Osteoblast (primary cell): ENCODE measurements around the gene ADAM17. TPM values are rescaled to one million over a fixed set of nuclear protein-coding genes. Genes with fewer than 3 reads are reported as not detected.

Experiments used
- DNase-seq: peaks from one replicate; pipeline ENCODE4 v3.0.0; 2011; ENCODE audit warnings: low spot score, mixed read lengths; ENCODE audit not compliant: insufficient read length; ENCODE audit errors: missing footprints
- H2AFZ ChIP-seq: 2 replicates; pipeline ENCODE4 v1.6.0; 2011; ENCODE audit warnings: mild to moderate bottlenecking, low read length
- H3K27ac ChIP-seq: 2 replicates; pipeline ENCODE4 v1.5.1; 2011; ENCODE audit warnings: mild to moderate bottlenecking, low read depth, low read length, moderate library complexity
- H3K27me3 ChIP-seq: 2 replicates; pipeline ENCODE4 v1.6.0; 2012; ENCODE audit warnings: mild to moderate bottlenecking, control low read depth, inconsistent platforms, low read length, moderate library complexity; ENCODE audit not compliant: insufficient read depth
- H3K36me3 ChIP-seq: 2 replicates; pipeline ENCODE4 v1.5.1; 2011; ENCODE audit warnings: mild to moderate bottlenecking, low read length, control low read depth, moderate library complexity; ENCODE audit not compliant: insufficient read depth
- H3K4me1 ChIP-seq: 2 replicates; pipeline ENCODE4 v1.5.1; 2011; ENCODE audit warnings: mild to moderate bottlenecking, low read length, control low read depth, moderate library complexity; ENCODE audit not compliant: insufficient read depth
- H3K4me2 ChIP-seq: 2 replicates; pipeline ENCODE4 v1.6.0; 2011; ENCODE audit warnings: mild to moderate bottlenecking, low read length; ENCODE audit not compliant: insufficient read depth
- H3K4me3 ChIP-seq: fragments of 200-600 bp; sonication (generic); 3 replicates; pipeline ENCODE4 v1.5.1; 2012; ENCODE audit warnings: mild to moderate bottlenecking, low read length, inconsistent platforms; ENCODE audit not compliant: insufficient read depth
- H3K79me2 ChIP-seq: 2 replicates; pipeline ENCODE4 v1.6.0; 2012; ENCODE audit warnings: mild to moderate bottlenecking, low read length, control low read depth, inconsistent platforms; ENCODE audit not compliant: insufficient read depth
- H3K9me3 ChIP-seq: 2 replicates; pipeline ENCODE4 v1.5.1; 2011; ENCODE audit warnings: low read depth, low read length, control low read depth
- H4K20me1 ChIP-seq: 2 replicates; pipeline ENCODE4 v1.6.0; 2012; ENCODE audit warnings: mild to moderate bottlenecking, low read length, control low read depth; ENCODE audit not compliant: insufficient read depth
- CTCF ChIP-seq: IDR thresholded peaks from 2 replicates; pipeline ENCODE4 v1.5.1; 2011; ENCODE audit warnings: mild to moderate bottlenecking, low read depth, low read length, moderate library complexity; ENCODE audit errors: extremely low read depth
- total RNA-seq: library from RNA; depleted of rRNA; stranded (reverse); fragments of >200 nt; gene quantifications from 2 replicates; pipeline ENCODE4 v1.2.3, GENCODE V29; 2012

The ADAM17 gene
- total RNA-seq, 1 donor, result 69.1 TPM

GRCh38 chr2:9574331-9574730, 18.7 kb upstream of the ADAM17 start:
- H4K20me1 ChIP-seq, result no peaks in the 10 kb centered on the region
- H3K4me1 ChIP-seq, result peaks cover 13% of the 10 kb centered on the region
- H3K79me2 ChIP-seq, result no peaks in the 10 kb centered on the region
- no peak overlapping the region for H3K4me3 ChIP-seq
- no peak for TF ChIP-seq CTCF
- H3K36me3 ChIP-seq, result no peaks in the 10 kb centered on the region
- no peaks in the 10 kb centered on the region for H3K27me3 ChIP-seq
- no peaks in the 10 kb centered on the region for H3K9me3 ChIP-seq
- no peak overlapping the region for H3K4me2 ChIP-seq
- H2AFZ ChIP-seq, result no peak overlapping the region
- H3K27ac ChIP-seq, result no peak overlapping the region
- DNase-seq, result no peak

- Histone ChIP-seq H3K9me3 (no peaks in the 10 kb centered on the region), H3K4me3 (no peak overlapping the region), H4K20me1 (no peaks in the 10 kb centered on the region), H2AFZ (no peak overlapping the region), H3K4me2 (no peak overlapping the region), H3K4me1 (peaks cover 13% of the 10 kb centered on the region), H3K79me2 (no peaks in the 10 kb centered on the region), H3K27ac (no peak overlapping the region), H3K36me3 (no peaks in the 10 kb centered on the region), H3K27me3 (no peaks in the 10 kb centered on the region)
- no peak for DNase-seq
- no peak for TF ChIP-seq CTCF
These were observed 18.2 kb upstream of the ADAM17 start for GRCh38 chr2:9573840-9574239.

- Histone ChIP-seq H3K36me3 (no peaks in the 10 kb centered on the region), H3K4me1 (peaks cover 13% of the 10 kb centered on the region), H3K4me2 (no peak overlapping the region), H3K4me3 (no peak overlapping the region), H3K27ac (no peak overlapping the region), H3K27me3 (no peaks in the 10 kb centered on the region), H2AFZ (no peak overlapping the region), H3K79me2 (no peaks in the 10 kb centered on the region), H3K9me3 (no peaks in the 10 kb centered on the region), H4K20me1 (no peaks in the 10 kb centered on the region)
- DNase-seq, result peak; percentile 58
- no peak for TF ChIP-seq CTCF
These were observed 17.5 kb upstream of the ADAM17 start for GRCh38 chr2:9573013-9573720.

GRCh38 chr2:9570182-9571060, 14.8 kb upstream of the ADAM17 start:
- no peak for DNase-seq
- peak; percentile 38 for TF ChIP-seq CTCF
- no peak overlapping the region for H3K4me3 ChIP-seq
- peaks cover 19% of the 10 kb centered on the region for H3K4me1 ChIP-seq
- no peaks in the 10 kb centered on the region for H3K79me2 ChIP-seq
- H3K36me3 ChIP-seq, result no peaks in the 10 kb centered on the region
- no peak overlapping the region for H2AFZ ChIP-seq
- H3K4me2 ChIP-seq, result no peak overlapping the region
- H3K27me3 ChIP-seq, result no peaks in the 10 kb centered on the region
- no peaks in the 10 kb centered on the region for H4K20me1 ChIP-seq
- H3K9me3 ChIP-seq, result no peaks in the 10 kb centered on the region
- H3K27ac ChIP-seq, result no peak overlapping the region
